ENCODE results near the gene KLHDC10.

GRCh38 chr7:130065500-130066152, 4.7 kb upstream of the KLHDC10 start:
- TF ChIP-seq EZH2 (IDR thresholded peaks at IDR 0.05; ENCODE audit: borderline replicate concordance, insufficient read depth, low read depth, low read length, poor library complexity, severe bottlenecking): no peak
- TF ChIP-seq CTCF (IDR thresholded peaks at IDR 0.05): no peak

All from B cell (primary cell).